CD4-positive, alpha-beta T cell treated with Interleukin-4 for 1 hour (primary cell): ENCODE data around the gene MYO1D.
A peak's percentile ranks its signal among the peaks of the same experiment; 100 is the strongest.

Experiments used
- DNase-seq, 2 donors: peaks; one replicate each; pipeline ENCODE4 v3.0.0-alpha.2; 2020 to 2022

The MYO1D gene

DNA sequence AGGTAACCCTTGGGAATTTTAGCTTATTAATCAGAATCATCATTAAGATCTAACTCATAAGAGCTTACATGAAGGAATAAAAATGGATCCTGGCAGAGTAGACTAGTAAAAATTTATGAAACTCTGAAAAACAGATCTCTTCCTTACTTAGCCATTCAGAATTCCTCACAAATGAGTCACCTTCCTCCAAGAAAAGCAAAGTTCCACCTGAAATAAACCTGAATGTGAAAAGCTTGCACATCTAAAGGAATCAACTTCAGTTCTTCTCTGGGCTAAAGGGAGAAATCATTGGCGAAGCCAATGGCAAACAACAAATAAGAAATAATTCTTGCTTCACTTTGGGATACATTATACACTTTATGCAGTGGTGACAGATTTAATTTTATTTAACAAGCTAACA lies 22.7 kb downstream of the MYO1D start:
- DNase-seq: no peak

DNA sequence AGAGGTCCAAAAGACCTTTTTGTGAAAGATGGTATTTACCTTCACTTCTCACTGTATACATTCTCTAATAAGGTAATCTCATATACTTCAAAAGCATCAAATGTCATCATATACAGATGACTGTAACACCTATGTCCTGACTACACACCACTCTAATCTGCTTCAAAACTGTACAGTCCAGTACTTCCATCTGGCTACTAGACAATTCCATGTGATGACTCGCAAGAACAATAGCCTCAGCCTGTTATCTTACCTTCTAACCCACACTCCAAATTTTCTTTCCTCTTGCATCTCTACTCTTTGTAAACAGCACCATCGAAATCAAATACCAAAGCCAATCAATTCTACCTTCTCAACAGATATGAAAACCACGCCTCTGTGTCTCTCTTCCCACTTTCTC lies 24.1 kb downstream of the MYO1D start:
- no peak for DNase-seq

DNA sequence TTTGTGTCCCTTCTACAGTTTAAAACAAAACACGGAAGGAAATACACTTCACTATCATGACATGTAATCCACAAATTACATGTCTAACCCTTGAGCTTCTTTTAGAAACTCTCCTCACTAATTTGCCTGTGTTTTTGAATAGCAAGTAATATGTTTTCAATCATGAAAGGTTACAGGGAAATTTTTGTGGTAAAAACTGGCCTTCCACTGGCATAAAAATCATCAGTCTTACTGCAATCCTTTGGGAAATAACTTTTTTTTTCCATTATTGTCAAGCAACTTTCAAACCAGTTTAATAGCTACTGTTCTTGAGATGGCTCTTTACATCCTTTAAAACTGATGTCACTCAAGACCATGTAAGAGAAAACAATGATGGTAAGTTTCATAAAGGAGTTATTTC lies 27.0 kb downstream of the MYO1D start:
- no peak for DNase-seq

DNA sequence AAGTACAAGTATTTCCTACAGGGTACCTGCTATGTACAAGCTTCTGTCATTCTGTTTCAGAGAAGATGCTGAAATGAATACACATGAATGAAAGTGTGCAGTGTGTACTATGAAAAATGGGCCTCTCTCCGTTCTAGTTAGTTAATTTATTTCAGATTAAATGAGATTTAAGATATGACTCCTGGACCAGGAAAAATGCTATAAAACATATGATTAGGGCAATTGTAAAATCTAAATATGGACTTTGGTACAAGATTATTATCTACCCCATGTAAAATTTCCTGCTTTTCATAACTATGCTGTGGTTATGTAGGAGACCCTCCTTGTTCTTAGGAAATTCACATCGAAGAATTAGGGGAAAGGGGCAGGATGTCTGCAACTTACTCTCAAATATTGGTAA lies 28.9 kb downstream of the MYO1D start:
- no peak for DNase-seq

DNA sequence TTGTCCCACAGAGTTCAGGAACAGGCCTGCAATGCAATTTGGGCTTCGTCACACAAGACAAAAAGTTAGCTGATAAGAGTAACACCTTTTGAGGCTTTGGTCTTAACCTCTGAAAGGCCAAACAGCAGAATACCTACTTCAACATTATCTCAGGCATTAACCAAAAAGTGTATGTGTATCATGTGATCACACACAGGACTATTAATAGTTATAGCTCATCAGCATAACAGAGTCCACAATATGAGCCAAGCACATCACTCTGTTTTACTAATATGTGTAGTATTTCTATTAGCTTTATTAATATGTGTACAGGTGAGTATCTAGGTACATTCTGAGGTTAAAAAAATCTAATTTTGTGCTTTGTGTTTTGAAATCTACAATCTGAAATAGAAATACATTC lies 30.8 kb downstream of the MYO1D start:
- no peak for DNase-seq

DNA sequence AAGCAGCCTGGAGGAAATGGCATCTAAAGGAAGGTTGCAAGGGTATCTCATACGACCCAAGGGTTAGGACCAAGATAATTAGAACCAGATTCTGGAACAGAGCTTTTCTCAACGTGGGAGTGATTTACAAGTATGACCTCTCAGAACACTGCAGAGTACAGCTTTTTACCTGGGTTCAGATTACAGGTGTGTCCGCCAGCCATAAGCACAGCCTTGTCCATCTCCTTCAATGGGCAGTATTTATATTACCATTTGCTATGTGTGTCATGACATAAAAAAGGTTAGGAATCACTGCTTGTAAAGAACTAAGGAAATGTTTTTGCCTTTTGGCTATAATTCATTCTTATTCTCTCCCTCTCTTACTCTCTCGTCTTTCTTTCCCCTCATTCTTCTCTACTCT lies 36.7 kb downstream of the MYO1D start:
- DNase-seq: no peak

DNA sequence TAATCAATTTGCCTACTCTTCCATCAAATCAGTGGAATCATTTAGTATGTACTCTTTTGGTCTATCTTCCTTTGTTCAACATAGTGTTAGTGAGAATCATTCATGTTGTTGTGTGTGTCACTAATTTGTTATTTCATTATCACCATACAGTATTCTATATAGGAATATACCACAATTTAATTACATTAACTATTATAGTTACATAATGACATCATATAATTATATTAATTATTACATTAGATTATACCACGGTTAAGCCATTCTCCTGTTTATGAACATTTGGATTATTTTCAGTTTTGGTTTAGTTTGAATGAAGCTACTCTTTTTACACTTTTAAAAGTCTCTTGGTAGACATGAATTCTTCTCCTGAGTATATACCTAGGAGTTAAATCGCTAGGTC lies 40.4 kb downstream of the MYO1D start:
- no peak for DNase-seq

DNA sequence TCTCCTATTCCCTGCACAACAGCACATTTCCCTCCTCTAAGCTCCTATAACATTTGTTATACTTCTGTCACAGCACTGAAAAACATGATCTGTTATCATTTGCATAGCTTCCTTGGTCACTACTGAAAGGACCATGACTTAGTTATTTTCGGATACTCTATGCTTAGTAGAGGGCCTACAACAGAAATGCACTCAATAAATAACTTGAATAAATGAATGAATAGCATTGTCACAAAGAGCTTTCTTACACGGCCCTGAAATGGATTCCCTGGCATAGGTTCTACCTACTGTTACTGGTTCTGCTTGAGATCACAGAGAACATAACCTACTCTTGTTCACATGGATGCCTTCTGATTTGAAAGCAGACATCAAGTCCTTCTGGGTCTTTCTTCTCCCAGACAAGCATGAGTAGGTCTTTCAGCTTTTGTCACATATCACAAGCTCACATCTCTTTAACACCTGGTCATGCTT lies 41.6 kb downstream of the MYO1D start:
- DNase-seq: no peak

DNA sequence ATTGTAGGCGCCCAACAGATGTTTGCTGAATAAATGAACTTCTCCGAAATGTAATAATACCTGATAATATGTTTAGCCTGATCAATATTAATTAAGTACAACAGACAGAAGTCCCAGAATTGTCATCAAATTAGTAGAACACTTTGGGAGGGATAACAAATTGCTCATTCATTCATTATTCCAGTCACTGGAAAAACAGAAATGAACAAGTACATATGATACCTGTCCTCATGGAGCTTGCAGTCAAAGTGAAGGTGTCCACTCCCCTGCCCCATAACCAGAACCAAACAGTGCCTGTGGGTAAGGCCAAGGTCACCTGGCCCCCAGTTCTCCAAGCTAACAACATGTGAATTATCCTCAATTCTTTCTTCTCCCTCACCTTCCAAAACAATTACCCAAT lies 42.8 kb downstream of the MYO1D start:
- no peak for DNase-seq

DNA sequence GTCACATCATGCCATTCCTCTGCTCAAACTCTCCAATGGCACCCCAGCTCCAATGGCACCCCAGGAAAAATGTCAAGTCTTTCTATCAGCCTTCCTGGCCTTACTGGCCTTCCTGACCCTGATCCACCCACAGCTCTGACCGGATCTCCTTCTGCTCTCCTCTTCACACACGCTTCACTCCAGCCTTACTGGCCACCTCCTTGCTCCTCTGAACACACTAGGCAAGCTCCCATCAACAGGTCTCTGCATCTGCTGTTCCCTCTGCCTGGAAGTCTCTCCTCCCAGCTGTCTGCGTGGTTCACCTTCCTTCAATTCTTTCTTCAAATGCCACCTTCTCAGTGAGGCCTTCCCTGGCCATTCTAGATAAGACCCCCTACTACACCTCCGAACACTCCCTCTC lies 43.4 kb downstream of the MYO1D start:
- no peak for DNase-seq

DNA sequence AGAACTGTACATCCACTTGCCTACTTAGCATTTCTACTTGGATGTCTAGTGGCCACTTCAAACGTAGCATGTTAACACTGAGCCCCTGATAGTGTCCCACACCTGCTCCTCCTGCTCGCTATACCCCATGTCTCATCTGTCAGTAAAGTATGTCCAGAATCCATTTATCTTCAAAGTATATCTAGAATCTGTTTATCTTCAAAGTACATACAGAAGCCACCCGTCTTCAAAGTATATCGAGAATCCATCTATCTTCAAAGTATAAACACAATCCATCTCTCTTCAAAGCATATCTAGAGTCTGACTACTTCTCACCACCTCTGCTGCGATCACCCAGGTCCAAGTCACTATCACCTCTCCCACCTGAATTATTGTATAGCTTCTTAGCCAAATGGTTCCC lies 43.8 kb downstream of the MYO1D start:
- no peak for DNase-seq

DNA sequence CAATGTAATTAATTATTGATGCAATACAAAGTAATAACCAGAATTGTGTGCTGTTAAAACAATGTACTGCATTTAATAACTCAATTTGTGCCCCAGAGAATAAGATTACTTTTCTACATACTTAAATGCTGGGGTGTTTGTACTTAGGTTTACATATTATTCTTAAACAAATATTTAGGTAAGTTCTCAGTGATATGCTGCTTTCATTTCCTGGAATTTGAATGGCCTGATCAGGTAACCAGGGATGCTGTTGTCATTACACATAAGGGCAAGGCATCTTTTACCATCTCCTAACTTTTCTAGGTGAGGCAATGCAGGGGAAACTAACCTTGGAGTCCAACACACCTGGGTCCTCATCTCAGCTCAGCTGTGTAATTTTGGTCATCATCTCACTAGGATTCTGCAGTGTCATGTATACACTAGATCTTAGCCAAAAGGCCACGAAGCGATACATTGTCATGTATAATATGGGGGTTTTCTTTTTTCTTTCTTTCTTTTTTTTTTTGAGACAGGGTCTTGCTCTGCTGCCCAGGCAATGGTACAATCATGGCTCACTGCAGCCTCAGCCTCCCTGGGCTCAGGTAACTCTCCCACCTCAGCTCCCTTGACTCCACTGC lies 45.2 kb downstream of the MYO1D start:
- DNase-seq: no peak

DNA sequence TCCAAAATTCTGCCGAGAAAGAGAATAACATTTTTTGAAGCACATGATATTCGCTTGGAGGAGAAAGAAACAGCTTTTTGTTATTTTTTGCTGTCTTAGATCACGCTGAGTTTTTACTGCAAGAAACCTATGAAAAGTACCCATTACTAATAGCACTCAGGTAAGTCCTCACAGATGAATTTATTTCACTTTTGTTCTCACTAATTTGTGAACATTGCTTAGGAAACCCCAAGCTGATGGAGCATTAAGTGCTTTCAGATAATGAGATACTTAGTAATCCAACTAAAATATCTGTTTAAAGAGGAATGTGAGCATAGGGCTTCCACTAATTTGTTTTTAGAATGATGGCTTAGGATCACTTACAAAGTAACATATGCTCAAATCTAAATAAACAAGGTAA lies 45.7 kb downstream of the MYO1D start:
- no peak for DNase-seq

DNA sequence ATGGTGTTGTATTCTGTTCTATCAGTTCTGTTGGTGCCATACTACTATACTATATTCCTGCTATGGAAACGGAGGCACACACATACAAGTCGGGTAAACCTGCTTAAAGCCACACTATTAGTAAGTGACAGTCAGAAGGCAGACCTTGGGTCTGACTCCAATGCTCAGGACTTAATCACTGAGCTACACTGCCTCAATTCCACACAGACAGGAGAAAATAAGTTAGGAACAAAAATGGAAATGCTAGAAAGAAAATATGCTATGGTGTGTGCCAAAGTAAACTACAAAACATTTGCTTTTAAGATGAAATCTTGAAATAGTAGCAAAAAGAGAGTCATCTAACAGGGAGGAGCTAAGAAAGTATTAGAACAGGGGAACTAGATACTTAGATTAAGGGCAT lies 48.1 kb downstream of the MYO1D start:
- no peak for DNase-seq

DNA sequence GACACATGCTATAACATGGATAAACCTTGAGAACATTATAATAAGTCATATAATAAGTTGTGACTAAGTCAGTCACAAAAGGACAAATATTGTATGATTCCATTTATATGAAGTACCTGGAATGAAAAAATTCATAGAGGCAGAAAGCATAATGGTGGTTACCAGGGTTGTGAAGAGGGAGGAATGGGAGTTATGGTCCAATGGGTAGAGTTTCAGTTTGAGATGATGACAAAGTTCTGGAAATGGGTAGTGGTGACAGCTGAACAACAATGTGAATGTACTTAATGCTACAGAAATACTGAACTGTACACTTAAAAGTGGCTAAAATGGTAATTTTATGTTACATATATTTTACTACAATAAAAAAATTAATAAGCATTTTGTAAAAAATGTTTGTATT lies 49.7 kb downstream of the MYO1D start:
- DNase-seq: no peak

DNA sequence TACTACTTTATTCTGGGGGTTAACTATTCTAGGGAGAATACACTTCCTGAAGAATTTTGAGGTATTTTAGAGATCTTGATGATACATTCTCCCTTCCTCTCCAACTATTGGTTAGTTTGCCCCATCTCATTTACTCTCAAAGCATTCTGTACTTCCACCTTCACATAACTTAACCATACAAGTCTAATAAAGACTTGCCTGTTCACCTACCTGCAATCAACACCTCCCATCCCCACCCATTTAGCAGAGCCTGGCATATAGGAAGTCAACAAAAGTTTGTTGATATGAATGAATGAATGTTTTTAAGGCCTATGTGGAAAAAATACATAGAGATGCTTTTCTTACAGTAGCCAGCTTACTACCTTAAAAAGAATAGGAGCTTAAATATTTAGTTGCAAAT lies 50.8 kb downstream of the MYO1D start:
- DNase-seq: no peak

DNA sequence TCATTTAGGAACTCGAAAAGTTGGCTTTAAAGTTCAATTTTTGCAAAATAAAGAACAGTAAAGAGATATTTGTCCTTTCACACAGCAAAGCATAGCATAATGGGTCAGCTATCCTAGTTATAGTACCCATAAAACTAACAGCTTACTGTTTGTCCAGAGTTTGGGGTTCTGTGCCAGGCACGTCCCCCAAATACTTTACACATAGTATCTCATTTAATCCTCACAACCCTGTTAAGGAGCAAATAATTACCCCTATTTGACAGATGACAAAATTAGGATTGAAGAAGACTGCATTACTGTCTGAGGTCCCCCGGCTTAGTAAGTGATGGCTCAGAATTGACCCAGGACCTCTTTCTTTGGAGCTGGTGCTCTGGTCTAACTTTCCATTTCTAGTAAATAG lies 52.6 kb downstream of the MYO1D start:
- DNase-seq: no peak

DNA sequence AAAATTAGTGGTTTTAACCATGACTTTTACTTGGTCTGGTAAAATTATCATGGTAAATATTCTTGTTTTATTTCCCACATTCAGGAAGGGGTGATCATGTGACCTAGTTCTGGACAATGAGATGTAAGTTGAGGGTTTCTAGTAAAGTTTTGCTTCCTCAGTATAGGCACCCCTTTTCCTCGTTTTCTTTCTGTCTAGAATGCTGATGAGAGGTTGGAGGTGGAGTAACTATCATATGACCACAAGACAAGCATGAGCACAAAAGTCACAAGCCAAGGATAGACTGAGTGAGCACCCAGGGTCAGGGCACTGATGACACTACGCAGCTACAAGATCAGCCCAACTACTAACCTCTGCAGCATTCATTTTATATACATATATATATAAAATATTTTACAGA lies 53.9 kb downstream of the MYO1D start:
- no peak for DNase-seq

DNA sequence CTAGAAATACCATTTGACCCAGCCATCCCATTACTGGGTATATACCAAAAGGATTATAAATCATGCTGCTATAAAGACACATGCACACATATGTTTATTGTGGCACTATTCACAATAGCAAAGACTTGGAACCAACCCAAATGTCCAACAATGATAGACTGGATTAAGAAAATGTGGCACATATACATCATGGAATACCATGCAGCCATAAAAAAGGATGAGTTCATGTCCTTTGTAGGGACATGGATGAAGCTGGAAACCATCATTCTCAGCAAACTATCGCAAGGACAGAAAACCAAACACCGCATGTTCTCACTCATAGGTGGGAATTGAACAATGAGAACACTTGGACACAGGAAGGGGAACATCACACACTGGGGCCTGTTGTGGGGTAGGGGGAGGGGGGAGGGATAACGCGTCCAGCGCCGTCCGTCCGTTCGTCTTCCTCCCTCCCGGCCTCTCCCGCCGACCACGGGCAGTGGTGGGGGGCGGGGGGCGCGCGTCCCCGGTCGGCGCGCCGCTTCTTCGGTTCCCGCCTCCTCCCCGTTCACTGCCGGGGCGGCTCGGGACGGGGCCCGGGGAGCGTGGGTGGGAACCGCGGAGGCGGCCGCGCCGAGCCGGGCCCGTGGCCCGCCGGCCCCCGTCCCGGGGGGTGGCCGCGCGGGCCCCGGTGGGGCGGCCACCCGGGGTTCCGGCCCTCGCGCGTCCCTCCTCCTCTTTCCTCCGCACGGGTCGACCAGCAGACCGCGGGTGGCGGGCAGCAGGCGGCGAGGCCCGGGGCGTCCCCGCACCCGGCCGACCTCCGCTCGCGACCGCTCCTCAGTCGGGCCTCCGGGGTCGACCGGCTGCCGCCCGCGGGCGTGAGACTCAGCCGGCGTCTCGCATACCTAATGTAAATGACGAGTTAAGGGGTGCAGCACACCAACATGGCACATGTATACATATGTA lies 54.7 kb downstream of the MYO1D start:
- DNase-seq: peak in 1 of 2 donors; percentile 7

DNA sequence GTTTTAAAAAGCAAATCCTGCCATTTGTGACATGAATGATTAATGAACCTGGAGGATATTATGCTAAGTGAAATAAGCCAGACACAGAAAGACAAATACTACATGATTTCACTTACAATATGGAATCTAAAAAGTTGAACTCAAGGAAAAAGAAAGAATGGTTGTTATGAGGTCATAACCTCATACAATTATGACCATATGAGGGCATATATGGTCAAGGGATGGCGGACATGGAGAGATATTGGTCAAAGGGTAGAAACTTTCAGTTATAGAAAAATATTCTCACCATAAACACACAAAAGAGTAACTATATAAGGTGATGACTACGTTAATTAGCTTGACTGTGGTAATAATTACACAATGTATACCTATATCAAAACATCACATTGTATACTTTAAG lies 56.5 kb downstream of the MYO1D start:
- DNase-seq: no peak

DNA sequence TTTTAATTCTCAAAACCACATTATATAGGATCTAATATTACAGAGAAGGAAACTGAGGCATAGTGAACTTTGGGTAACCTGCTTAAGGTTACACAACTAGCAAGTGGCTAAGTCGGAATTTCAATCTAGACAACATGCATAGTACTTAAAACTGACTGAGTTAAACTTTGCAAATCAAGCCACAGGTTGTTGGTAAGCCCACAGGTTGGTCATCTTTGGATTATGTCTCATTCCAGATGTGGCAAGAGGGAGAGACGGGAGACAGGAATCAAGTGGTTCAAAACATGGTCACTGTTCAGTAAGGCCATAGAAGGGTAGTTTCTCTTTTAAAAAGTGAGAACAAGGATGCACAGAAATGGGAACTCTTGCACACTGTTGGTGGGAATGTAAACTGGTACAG lies 57.1 kb downstream of the MYO1D start:
- DNase-seq: no peak

DNA sequence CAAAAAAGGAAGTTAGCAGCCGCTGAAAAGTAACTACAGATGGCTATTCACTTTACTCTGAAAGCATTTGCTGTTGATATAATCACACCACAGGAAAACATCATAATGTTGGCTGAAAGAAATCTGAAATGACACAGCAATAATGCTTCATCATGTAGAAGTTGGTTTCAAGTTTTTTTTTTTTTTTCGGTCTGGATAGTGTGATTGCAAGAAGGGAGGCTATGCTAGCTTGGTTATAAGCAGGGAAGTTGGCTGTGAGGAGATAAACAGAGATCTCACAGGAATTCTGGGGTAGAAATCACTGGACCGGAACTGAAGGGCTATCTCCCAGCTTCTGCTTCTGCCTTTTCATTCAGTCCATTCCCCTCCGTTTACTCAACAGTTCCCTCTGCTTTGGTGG lies 57.9 kb downstream of the MYO1D start:
- DNase-seq: no peak

DNA sequence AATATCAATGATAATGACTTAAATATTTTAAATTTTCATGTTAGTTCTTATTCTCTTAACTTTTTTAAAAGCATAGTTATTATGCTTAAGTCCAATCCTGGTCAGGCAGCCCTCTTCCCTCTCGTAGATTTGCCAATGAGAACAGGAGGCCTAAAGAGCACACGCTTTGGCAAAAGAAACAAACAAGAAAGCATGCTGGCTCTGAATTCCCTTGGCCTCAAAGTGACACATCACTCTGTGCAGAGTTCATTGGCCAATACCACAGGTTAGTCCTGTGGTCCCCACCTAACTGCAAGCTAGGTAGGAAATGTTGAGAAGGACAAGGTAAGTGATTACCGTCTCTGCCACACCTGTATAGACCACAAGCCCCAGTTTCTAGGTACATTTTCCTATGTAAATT lies 61.5 kb downstream of the MYO1D start:
- no peak for DNase-seq

DNA sequence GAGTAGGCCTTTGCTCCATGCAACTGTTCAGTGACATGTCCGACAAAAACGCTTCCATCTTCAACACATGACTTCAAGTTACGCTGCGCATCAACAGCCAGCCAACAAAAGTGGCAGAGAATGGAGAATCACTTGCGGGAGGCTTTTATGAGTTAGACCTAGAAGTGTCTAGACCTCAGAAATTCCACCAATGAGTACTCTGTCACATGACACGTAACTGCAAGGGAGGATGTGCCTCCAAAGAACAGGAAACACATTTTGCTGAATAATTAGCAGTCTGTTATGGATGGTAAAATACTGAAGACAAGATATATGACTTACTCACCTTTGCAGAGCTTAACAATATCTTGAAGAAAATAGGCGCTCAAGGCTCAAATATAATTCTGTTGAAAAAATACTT lies 62.1 kb downstream of the MYO1D start:
- no peak for DNase-seq

DNA sequence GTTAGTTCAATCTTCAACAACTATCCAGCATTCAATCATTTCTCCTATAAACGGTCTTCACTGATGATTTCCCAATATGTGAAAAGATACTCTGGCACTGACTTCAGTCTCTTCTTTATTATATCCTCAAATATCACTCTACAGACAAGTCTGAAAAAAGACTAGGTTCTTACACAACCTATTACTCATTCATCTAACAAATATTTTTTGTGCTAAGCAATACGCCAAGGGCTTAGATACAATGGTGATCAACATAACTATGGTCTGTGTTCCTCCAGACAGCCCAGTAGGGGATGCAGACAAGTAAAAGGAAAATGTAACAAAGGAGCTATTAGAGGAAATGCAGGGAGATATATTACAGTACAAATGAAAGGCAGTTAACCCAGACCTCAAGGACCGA lies 63.9 kb downstream of the MYO1D start:
- DNase-seq: no peak
